ENCODE results near the gene PLEKHG2. TPM values are rescaled to one million over a fixed set of nuclear protein-coding genes. Genes with fewer than 3 reads are reported as not detected.

Gene PLEKHG2
- total RNA-seq, 4 donors from 2014 or later = 16.7 to 38.4 (median 22.2) TPM

DNA sequence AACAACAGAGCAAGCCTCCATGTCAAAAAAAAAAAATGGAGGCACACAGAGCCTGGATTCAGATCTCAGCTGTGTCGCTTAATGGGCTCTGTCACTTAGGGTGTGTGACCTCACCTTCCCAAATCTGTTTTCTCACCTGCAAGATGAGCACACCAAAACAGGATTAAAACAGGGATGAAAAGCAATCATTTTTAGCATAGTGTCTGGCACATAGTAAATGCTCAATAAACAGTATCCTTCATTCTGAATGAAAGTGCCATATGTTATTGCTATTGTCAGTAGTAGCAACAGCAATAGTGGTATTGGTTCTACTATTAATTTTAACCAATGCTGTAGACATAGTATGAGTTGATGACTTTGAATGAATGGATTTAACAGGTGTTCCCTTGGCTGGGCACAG is 46.9 kb upstream of the PLEKHG2 start:
- H3K27me3 ChIP-seq = no peaks in the 10 kb centered on the region
- no peaks in the 10 kb centered on the region for H3K9me3 ChIP-seq
- DNase-seq (ENCODE audit: extremely low spot score) = no peak
- H3K27ac ChIP-seq (replicated peaks in 1 of 4) = peak overlapping the region; percentile 66 to 79 (median 72)
- no peak overlapping the region for H3K4me3 ChIP-seq
- H3K4me1 ChIP-seq = peaks cover 27 to 58% (median 38%) of the 10 kb centered on the region in 4 donors
- 93% methylated on average over 1 of the region's 1 CpG for WGBS
- TF ChIP-seq EP300 (IDR thresholded peaks at IDR 0.05) = no peak
- TF ChIP-seq, protein P1, sequence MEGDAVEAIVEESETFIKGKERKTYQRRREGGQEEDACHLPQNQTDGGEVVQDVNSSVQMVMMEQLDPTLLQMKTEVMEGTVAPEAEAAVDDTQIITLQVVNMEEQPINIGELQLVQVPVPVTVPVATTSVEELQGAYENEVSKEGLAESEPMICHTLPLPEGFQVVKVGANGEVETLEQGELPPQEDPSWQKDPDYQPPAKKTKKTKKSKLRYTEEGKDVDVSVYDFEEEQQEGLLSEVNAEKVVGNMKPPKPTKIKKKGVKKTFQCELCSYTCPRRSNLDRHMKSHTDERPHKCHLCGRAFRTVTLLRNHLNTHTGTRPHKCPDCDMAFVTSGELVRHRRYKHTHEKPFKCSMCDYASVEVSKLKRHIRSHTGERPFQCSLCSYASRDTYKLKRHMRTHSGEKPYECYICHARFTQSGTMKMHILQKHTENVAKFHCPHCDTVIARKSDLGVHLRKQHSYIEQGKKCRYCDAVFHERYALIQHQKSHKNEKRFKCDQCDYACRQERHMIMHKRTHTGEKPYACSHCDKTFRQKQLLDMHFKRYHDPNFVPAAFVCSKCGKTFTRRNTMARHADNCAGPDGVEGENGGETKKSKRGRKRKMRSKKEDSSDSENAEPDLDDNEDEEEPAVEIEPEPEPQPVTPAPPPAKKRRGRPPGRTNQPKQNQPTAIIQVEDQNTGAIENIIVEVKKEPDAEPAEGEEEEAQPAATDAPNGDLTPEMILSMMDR (IDR thresholded peaks at IDR 0.05) = no peak
- TF ChIP-seq POLR2A (IDR thresholded peaks at IDR 0.05; ENCODE audit: low read depth) = no peak
- no peak for TF ChIP-seq POLR2AphosphoS5 (IDR thresholded peaks at IDR 0.05)
- peaks cover 15 to 91% (median 72%) of the 10 kb centered on the region in 4 donors for H3K36me3 ChIP-seq
- intact Hi-C loops (cut with DNase I) = no loop called here

DNA sequence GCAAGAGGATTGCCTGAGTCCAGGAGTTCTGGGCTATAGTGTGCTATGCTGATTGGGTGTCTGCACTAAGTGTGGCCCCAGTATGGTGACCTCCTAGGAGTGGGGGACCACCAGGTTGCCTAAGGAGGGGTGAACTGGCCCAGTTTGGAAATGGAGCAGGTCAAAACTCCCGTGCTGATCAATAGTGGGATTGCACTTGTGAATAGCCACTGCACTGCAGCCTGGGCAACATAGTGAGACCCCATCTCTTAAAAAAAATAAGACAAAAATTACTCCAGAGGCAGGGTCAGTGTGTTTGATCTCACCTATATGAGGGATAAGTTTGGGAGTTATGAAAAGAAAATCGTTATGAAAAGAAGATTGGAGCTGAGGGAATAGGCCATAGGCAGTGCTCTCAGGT is 43.3 kb upstream of the PLEKHG2 start:
- Histone ChIP-seq H3K36me3 (peaks cover 15 to 69% (median 50%) of the 10 kb centered on the region in 4 donors), H3K4me3 (no peak overlapping the region), H3K27ac (replicated peaks in 1 of 4) (peak overlapping the region in 2 of 4 donors; percentile 8 to 14), H3K27me3 (no peaks in the 10 kb centered on the region), H3K4me1 (peaks cover 26 to 60% (median 43%) of the 10 kb centered on the region in 4 donors), H3K9me3 (no peaks in the 10 kb centered on the region)
- TF ChIP-seq, protein P1 (IDR thresholded peaks at IDR 0.05) = no peak
- no peak for TF ChIP-seq POLR2A (IDR thresholded peaks at IDR 0.05; ENCODE audit: low read depth)
- no peak for TF ChIP-seq POLR2AphosphoS5 (IDR thresholded peaks at IDR 0.05)
- TF ChIP-seq EP300 (IDR thresholded peaks at IDR 0.05) = no peak
- 77% methylated on average over 2 of the region's 2 CpGs for WGBS
- intact Hi-C loops (cut with DNase I) = no loop called here
- no peak for DNase-seq (ENCODE audit: extremely low spot score)

DNA sequence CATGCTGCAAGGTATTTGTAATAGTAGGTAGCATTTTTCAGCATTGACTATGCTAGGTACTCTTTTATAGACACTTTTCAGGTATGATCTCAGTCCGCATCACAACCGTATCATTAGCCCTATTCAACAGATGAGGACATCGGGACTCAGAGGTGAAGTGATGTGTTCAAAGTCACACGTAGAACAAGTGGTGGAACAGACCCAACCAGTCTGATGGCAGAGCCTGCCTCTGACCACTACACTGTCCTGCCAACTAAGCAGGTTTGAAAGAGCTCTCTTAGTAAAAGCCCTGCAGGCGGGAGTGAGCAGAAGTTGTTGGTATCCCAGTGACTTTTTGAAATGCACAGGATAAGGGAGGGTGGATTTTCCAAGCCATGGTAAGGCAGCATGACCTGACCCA is 41.7 kb upstream of the PLEKHG2 start:
- peaks cover 17 to 74% (median 55%) of the 10 kb centered on the region in 4 donors for H3K36me3 ChIP-seq
- intact Hi-C loops (cut with DNase I) = no loop called here
- no peaks in the 10 kb centered on the region for H3K9me3 ChIP-seq
- peak overlapping the region; percentile 90 to 95 (median 91) for H3K27ac ChIP-seq (replicated peaks in 1 of 4)
- no peak for DNase-seq (ENCODE audit: extremely low spot score)
- no peaks in the 10 kb centered on the region for H3K27me3 ChIP-seq
- peaks cover 21 to 50% (median 37%) of the 10 kb centered on the region in 4 donors for H3K4me1 ChIP-seq
- H3K4me3 ChIP-seq = no peak overlapping the region
- 87% methylated on average over 5 of the region's 5 CpGs for WGBS
- TF ChIP-seq, protein P1 (IDR thresholded peaks at IDR 0.05) = no peak
- TF ChIP-seq POLR2A (IDR thresholded peaks at IDR 0.05; ENCODE audit: low read depth) (no peak), EP300 (IDR thresholded peaks at IDR 0.05) (no peak), POLR2AphosphoS5 (IDR thresholded peaks at IDR 0.05) (no peak)

DNA sequence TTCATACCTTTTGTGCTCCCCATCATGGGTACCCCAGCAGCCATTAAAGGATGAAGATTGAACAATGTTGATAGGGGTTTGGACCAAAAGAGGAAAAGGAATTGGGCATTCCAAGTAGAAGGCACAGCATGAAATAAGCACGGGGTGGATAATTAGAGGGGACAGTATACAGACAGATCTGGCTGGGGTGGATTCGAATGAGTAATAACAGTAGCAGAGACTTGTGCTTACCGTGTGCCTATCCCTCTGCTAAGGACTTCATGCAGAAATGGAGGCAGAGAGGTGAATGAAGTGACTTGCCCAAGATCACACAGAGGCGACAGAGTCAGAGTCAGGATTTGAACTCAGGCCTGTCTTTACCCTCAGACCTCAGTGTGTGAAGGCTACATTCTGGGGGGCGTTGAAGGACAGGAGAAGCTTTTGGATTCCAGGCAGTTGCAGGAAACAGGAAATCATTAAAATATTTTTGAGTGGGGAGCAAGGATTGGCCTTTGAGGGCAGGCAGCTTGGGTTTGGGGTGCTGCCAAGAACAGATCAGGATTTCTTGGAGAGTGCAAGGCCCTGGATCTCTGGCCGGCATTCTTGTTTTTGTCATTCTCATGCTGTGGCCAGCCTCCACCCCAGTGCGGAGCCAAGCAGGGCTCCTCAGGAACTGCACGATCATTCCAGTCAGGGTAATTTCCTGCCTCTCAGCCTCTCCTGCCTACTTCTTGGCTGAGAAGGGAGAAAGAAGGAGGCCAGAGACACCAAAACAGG is 40.2 kb upstream of the PLEKHG2 start:
- H3K27me3 ChIP-seq = no peaks in the 10 kb centered on the region
- intact Hi-C loops (cut with DNase I) = no loop called here
- H3K4me1 ChIP-seq = peaks cover 21 to 44% (median 37%) of the 10 kb centered on the region in 4 donors
- DNase-seq (ENCODE audit: extremely low spot score) = no peak
- 32% methylated on average over 7 of the region's 8 CpGs for WGBS
- no peaks in the 10 kb centered on the region for H3K9me3 ChIP-seq
- peaks cover 30 to 74% (median 58%) of the 10 kb centered on the region in 4 donors for H3K36me3 ChIP-seq
- TF ChIP-seq, protein P1 (IDR thresholded peaks at IDR 0.05) = no peak
- TF ChIP-seq POLR2A (IDR thresholded peaks at IDR 0.05; ENCODE audit: low read depth) = no peak
- peak; percentile 73 to 80 for TF ChIP-seq POLR2AphosphoS5 (IDR thresholded peaks at IDR 0.05)
- no peak for TF ChIP-seq EP300 (IDR thresholded peaks at IDR 0.05)
- H3K27ac ChIP-seq (replicated peaks in 1 of 4) = peak overlapping the region; percentile 90 to 95 (median 91)
- H3K4me3 ChIP-seq = peak overlapping the region in 2 of 4 donors; percentile 19 to 26

Measured in esophagus muscularis mucosa (tissue), 4 donors.